PFSK-1 (cell line): ENCODE results near the gene HYLS1.

ENCODE experiments used
- FOXP2 ChIP-seq: optimal IDR thresholded peaks from 2 replicates; pipeline ENCODE3; 2011; ENCODE audit warnings: borderline replicate concordance, control low read depth, inconsistent platforms; ENCODE audit not compliant: insufficient read depth; ENCODE audit errors: extremely low read length, extremely low read depth
- POLR2AphosphoS5 ChIP-seq: IDR thresholded peaks from 2 replicates; pipeline ENCODE4 v1.6.1; 2012; ENCODE audit warnings: low read depth, mild to moderate bottlenecking, control low read depth, low read length, moderate library complexity
- REST ChIP-seq, 2 experiments: IDR thresholded peaks; 2 replicates each; pipeline versions ENCODE4 v1.6.1 to v1.8.0; 2011 to 2012; ENCODE audit warnings: low read depth in 2 of 2, low read length in 2 of 2, control low read depth in 1 of 2, inconsistent platforms in 1 of 2, mild to moderate bottlenecking in 1 of 2, moderate library complexity in 1 of 2; ENCODE audit not compliant: insufficient read depth in 1 of 2
- SIN3A ChIP-seq: IDR thresholded peaks from 2 replicates; pipeline ENCODE4 v1.6.1; 2012; ENCODE audit warnings: mild to moderate bottlenecking, low read length, moderate library complexity, borderline replicate concordance; ENCODE audit not compliant: insufficient read depth
- TAF1 ChIP-seq: IDR thresholded peaks from 2 replicates; pipeline ENCODE4 v1.6.1; 2012; ENCODE audit warnings: low read length, control low read depth, borderline replicate concordance; ENCODE audit not compliant: insufficient read depth

The HYLS1 gene

GRCh38 chr11:125935056-125935455, 47.6 kb downstream of the HYLS1 start:
- no peak for TF ChIP-seq POLR2AphosphoS5
- no peak for TF ChIP-seq REST (IDR thresholded peaks at IDR 0.05; ENCODE audit: insufficient read depth in 1 of 2, low read depth in 2 of 2, low read length in 2 of 2)
- no peak for TF ChIP-seq FOXP2
- TF ChIP-seq SIN3A: no peak

GRCh38 chr11:125935618-125936199, 48.2 kb downstream of the HYLS1 start:
- no peak for TF ChIP-seq POLR2AphosphoS5
- no peak for TF ChIP-seq TAF1
- no peak for TF ChIP-seq FOXP2
- TF ChIP-seq SIN3A: no peak
- no peak for TF ChIP-seq REST (IDR thresholded peaks at IDR 0.05; ENCODE audit: insufficient read depth in 1 of 2, low read depth in 2 of 2, low read length in 2 of 2)

GRCh38 chr11:125938418-125938817, 51.0 kb downstream of the HYLS1 start:
- TF ChIP-seq FOXP2 (no peak), TAF1 (no peak), SIN3A (no peak), POLR2AphosphoS5 (no peak), REST (IDR thresholded peaks at IDR 0.05; ENCODE audit: insufficient read depth in 1 of 2, low read depth in 2 of 2, low read length in 2 of 2) (no peak)

GRCh38 chr11:125939081-125939521, 51.6 kb downstream of the HYLS1 start:
- TF ChIP-seq POLR2AphosphoS5 (no peak), REST (IDR thresholded peaks at IDR 0.05; ENCODE audit: insufficient read depth in 1 of 2, low read depth in 2 of 2, low read length in 2 of 2) (no peak), FOXP2 (no peak), SIN3A (no peak)

- TF ChIP-seq REST (IDR thresholded peaks at IDR 0.05; ENCODE audit: insufficient read depth in 1 of 2, low read depth in 2 of 2, low read length in 2 of 2) (no peak), POLR2AphosphoS5 (no peak), TAF1 (no peak), FOXP2 (no peak), SIN3A (no peak)
Observed at GRCh38 chr11:125940145-125940544, 52.7 kb downstream of the HYLS1 start.
